Esophagus squamous epithelium (tissue), 5 donors: ENCODE data around the gene LCE3E. TPM values are rescaled to one million over a fixed set of nuclear protein-coding genes. Genes with fewer than 3 reads are reported as not detected.

Source experiments
- DNase-seq: peaks from one replicate; lab custom pipeline; 2025; lab: John Stamatoyannopoulos, UW
- H3K27ac ChIP-seq, 4 donors: fragments of 200-600 bp; sonication (generic); one replicate each; pipeline ENCODE4 v1.5.1; 2016 to 2019; ENCODE audit warnings: mild to moderate bottlenecking in 1 of 4
- H3K27me3 ChIP-seq, 4 donors: fragments of 200-600 bp; sonication (generic); 1 replicate in 3 of 4; 2 replicates in 1 of 4; pipeline versions ENCODE4 v1.5.1 to v1.6.0; 2017 to 2021; ENCODE audit warnings: antibody characterized with exemption in 1 of 4
- H3K36me3 ChIP-seq, 3 donors: fragments of 200-600 bp; sonication (generic); one replicate each; pipeline ENCODE4 v1.5.1; 2016 to 2019
- H3K4me1 ChIP-seq, 3 donors: fragments of 200-600 bp; sonication (generic); one replicate each; pipeline ENCODE4 v1.5.1; 2017 to 2019
- H3K4me3 ChIP-seq, 4 donors: fragments of 200-600 bp; sonication (generic); 1 replicate in 3 of 4; 2 replicates in 1 of 4; pipeline ENCODE4 v1.5.1; 2016 to 2019; ENCODE audit warnings: mild to moderate bottlenecking in 2 of 4, moderate library complexity in 1 of 4
- H3K9me3 ChIP-seq, 3 donors: fragments of 200-600 bp; sonication (generic); one replicate each; pipeline ENCODE4 v1.5.1; 2016 to 2019
- CTCF ChIP-seq, 6 experiments: fragments of 450-650 bp in 4 of 6; fragments of 200-600 bp in 2 of 6; sonication (generic) in 2 of 6; IDR thresholded peaks; one replicate each; pipeline ENCODE4 v1.5.1; 2016 to 2019; ENCODE audit warnings: antibody characterized with exemption in 6 of 6, mild to moderate bottlenecking in 4 of 6, moderate library complexity in 4 of 6
- POLR2A ChIP-seq, 4 donors: fragments of 450-650 bp; IDR thresholded peaks; one replicate each; pipeline ENCODE4 v1.6.1; 2017; ENCODE audit warnings: antibody characterized with exemption in 4 of 4, mild to moderate bottlenecking in 4 of 4, moderate library complexity in 3 of 4
- WGBS, 2 donors: methylation state at CpG; one replicate each; pipeline ENCODE4 v1.1.5; 2018; 5-methylcytosine and 5-hydroxymethylcytosine counted together
- intact Hi-C: fragments of 100-400 bp; cut with DNase I; formaldehyde crosslinking; loops from one replicate; pipeline ENCODE4 v1.15.0; 2022
- small RNA-seq, 4 donors: library from RNA; depleted of rRNA; stranded (forward); fragments of <200 nt; gene quantifications; one replicate each; pipeline ENCODE3, GENCODE V24; 2016
- total RNA-seq, 4 donors: library from RNA; depleted of rRNA; stranded (reverse); fragments of >200 nt; gene quantifications; one replicate each; pipeline ENCODE4 v1.1.0, GENCODE V29; 2016
- donor health status: DM: yes; HTN: yes; CAD: no.

LCE3E gene
- total RNA-seq, 4 donors from 2014 or later: 0.76 to 10.0 (median 2.4) TPM

- H3K27me3 ChIP-seq: peaks cover 0 to 51% (median 6%) of the 10 kb centered on the region in 4 donors
- WGBS, 2 donors: 48 to 49% methylated on average over 3 to 4 of the region's 7 CpGs
Observed at GRCh38 chr1:152517237-152517811, 49.3 kb downstream of the LCE3E start.

GRCh38 chr1:152516082-152516481 is 50.5 kb downstream of the LCE3E start:
- no peak for DNase-seq
- H3K36me3 ChIP-seq: no peaks in the 10 kb centered on the region
- H3K27ac ChIP-seq: peak overlapping the region in 3 of 4 donors; percentile 62 to 76 (median 66)
- peaks cover 9 to 53% (median 14%) of the 10 kb centered on the region in 3 donors for H3K4me1 ChIP-seq
- H3K4me3 ChIP-seq: peak overlapping the region in 3 of 4 donors; percentile 31 to 51 (median 45)
- intact Hi-C loops: no loop called here
- no peak for TF ChIP-seq POLR2A (IDR thresholded peaks at IDR 0.05)
- no peak for TF ChIP-seq CTCF (IDR thresholded peaks at IDR 0.05)
- 53 to 65% methylated on average over 7 of the region's 7 CpGs for WGBS, 2 donors
- no peaks in the 10 kb centered on the region for H3K9me3 ChIP-seq
- H3K27me3 ChIP-seq: peaks cover 0 to 56% (median 6%) of the 10 kb centered on the region in 4 donors

More at GRCh38 chr1:152517237-152517811, 49.3 kb downstream of the LCE3E start:
- Histone ChIP-seq H3K4me1 (peaks cover 9 to 53% (median 14%) of the 10 kb centered on the region in 3 donors), H3K36me3 (no peaks in the 10 kb centered on the region), H3K9me3 (no peaks in the 10 kb centered on the region), H3K27ac (peak overlapping the region; percentile 55 to 76 (median 64)), H3K4me3 (no peak overlapping the region)
- intact Hi-C loops: no loop called here
- no peak for DNase-seq
- TF ChIP-seq POLR2A (IDR thresholded peaks at IDR 0.05) (no peak), CTCF (IDR thresholded peaks at IDR 0.05) (no peak)

Small RNAs within 50 kb of the gene (small RNA-seq; reads per million reads assigned to genes)
- gene LCE3B: 0 reads per million in 4 donors

Other genes with a start within 250 kb of the LCE3E start
- 10 to 100 TPM in 1 of 4 donors, 1 to 10 TPM in 2, under 1 TPM in 1; 0.94 to 21.1 (median 4.3) TPM for gene FLG, start 241.5 kb downstream of the LCE3E start, total RNA-seq
- gene FLG2, start 206.8 kb downstream of the LCE3E start, total RNA-seq: under 1 TPM in 3 of 4 donors, not detected in 1; 0.11 to 0.19 (median 0.13) TPM
- gene CRNN, start 152.5 kb downstream of the LCE3E start, total RNA-seq: 1,000 to 10,000 TPM; 1,263 to 5,310 (median 2,301) TPM
- gene LCE5A, start 56.0 kb downstream of the LCE3E start, total RNA-seq: 1 to 10 TPM in 1 of 4 donors, not detected in 3; 1.2 TPM
- 100 to 1,000 TPM in 3 of 4 donors, 10 to 100 TPM in 1; 87.9 to 720 (median 367) TPM for gene CRCT1, start 52.3 kb downstream of the LCE3E start, total RNA-seq
- 10 to 100 TPM in 1 of 4 donors, not detected in 3; 19.2 TPM for gene LCE3D, start 13.7 kb upstream of the LCE3E start, total RNA-seq
- gene LCE3C, start 33.5 kb upstream of the LCE3E start, total RNA-seq: not detected
- gene LCE3B, start 47.0 kb upstream of the LCE3E start, total RNA-seq: not detected
- gene LCE3A, start 56.3 kb upstream of the LCE3E start, total RNA-seq: not detected
- gene LCE2D, start 96.6 kb upstream of the LCE3E start, total RNA-seq: not detected
- gene LCE2C, start 108.5 kb upstream of the LCE3E start, total RNA-seq: not detected
- not detected for gene LCE2B, start 119.3 kb upstream of the LCE3E start, total RNA-seq
- not detected for gene LCE2A, start 131.6 kb upstream of the LCE3E start, total RNA-seq
- gene LCE4A, start 141.4 kb upstream of the LCE3E start, total RNA-seq: not detected
- gene KPRP, start 191.2 kb upstream of the LCE3E start, total RNA-seq: 1 to 10 TPM in 2 of 4 donors, under 1 TPM in 2; 0.09 to 3.7 (median 1.2) TPM
- gene LCE1F, start 208.4 kb upstream of the LCE3E start, total RNA-seq: not detected
- not detected for gene LCE1E, start 219.5 kb upstream of the LCE3E start, total RNA-seq
- gene LCE1D, start 229.9 kb upstream of the LCE3E start, total RNA-seq: not detected
- gene LCE1C, start 239.9 kb upstream of the LCE3E start, total RNA-seq: under 1 TPM in 1 of 4 donors, not detected in 3; 0.57 TPM
- gene LCE1B, start 245.2 kb upstream of the LCE3E start, total RNA-seq: not detected